Endothelial cell of umbilical vein (primary cell): ENCODE data around the gene POMGNT2. TPM values are rescaled to one million over a fixed set of nuclear protein-coding genes. Genes with fewer than 3 reads are reported as not detected.

Experiments used
- BruUV-seq: library from RNA; stranded (reverse); fragments of 400-500 nt; replicated peaks from 2 replicates; lab custom pipeline; 2021; lab: Mats Ljungman, UMichigan
- CTCF ChIA-PET: fragments of 300-600, 350-600 bp; sonication (Branson Sonifier 250); formaldehyde crosslinking; loops from one replicate; lab custom pipeline; 2021; ENCODE audit warnings: antibody characterized with exemption, inconsistent platforms; lab: Charles Lee
- POLR2A ChIA-PET: fragments of 300-600, 350-600 bp; sonication (Branson Sonifier 250); formaldehyde crosslinking; loops from one replicate; lab custom pipeline; 2021; ENCODE audit warnings: antibody characterized with exemption, inconsistent platforms; lab: Charles Lee
- DNase-seq: peaks from one replicate; pipeline ENCODE4 v3.0.0-alpha.2; 2011; ENCODE audit warnings: low read depth, low spot score
- FAIRE-seq: peaks from 2 replicates; lab custom pipeline; 2011; peaks lifted over from hg19 to GRCh38; lab: Jason Lieb, UNC
- H2AFZ ChIP-seq: 2 replicates; pipeline ENCODE4 v1.6.0; 2012; ENCODE audit warnings: low read depth, low read length, control low read depth, inconsistent platforms
- H3K27ac ChIP-seq: 2 replicates; pipeline ENCODE4 v1.5.1; 2011; ENCODE audit warnings: low read depth, mild to moderate bottlenecking, control low read depth, low read length, moderate library complexity; ENCODE audit not compliant: insufficient read depth
- H3K27me3 ChIP-seq, 2 experiments: 2 replicates each; pipeline versions ENCODE4 v1.6.0 to v1.6.1; 2011; ENCODE audit warnings: low read length in 2 of 2, mixed read lengths in 1 of 2; ENCODE audit not compliant: control insufficient read depth in 2 of 2, insufficient read depth in 2 of 2
- H3K36me3 ChIP-seq, 2 experiments: 2 replicates in 1 of 2; 3 replicates in 1 of 2; pipeline ENCODE4 v1.5.1; 2011; ENCODE audit warnings: low read length in 2 of 2, mild to moderate bottlenecking in 1 of 2, moderate library complexity in 1 of 2; ENCODE audit not compliant: control insufficient read depth in 2 of 2, insufficient read depth in 2 of 2; ENCODE audit errors: extremely low read depth in 1 of 2
- H3K4me1 ChIP-seq: 3 replicates; pipeline ENCODE4 v1.5.1; 2011; ENCODE audit warnings: mild to moderate bottlenecking, low read length; ENCODE audit not compliant: control insufficient read depth, insufficient read depth; ENCODE audit errors: extremely low read depth
- H3K4me2 ChIP-seq: 2 replicates; pipeline ENCODE4 v1.6.1; 2011; ENCODE audit warnings: low read length, control low read depth, mixed read lengths; ENCODE audit not compliant: insufficient read depth
- H3K4me3 ChIP-seq, 3 experiments: fragments of 200-600 bp in 1 of 3; sonication (generic), shearing (Covaris generic) in 1 of 3; replicated peaks in 1 of 3; 2 replicates each; pipeline ENCODE4 v1.5.1; 2011 to 2016; ENCODE audit warnings: control low read depth in 3 of 3, low read length in 3 of 3, mild to moderate bottlenecking in 2 of 3, inconsistent platforms in 1 of 3, low read depth in 1 of 3, moderate library complexity in 1 of 3; ENCODE audit not compliant: insufficient read depth in 1 of 3
- H3K79me2 ChIP-seq: 2 replicates; pipeline ENCODE4 v1.6.0; 2012; ENCODE audit warnings: low read length, inconsistent platforms; ENCODE audit not compliant: control insufficient read depth, insufficient read depth
- H3K9ac ChIP-seq: replicated peaks from 2 replicates; pipeline ENCODE3; 2011; ENCODE audit warnings: low read length, control low read depth; ENCODE audit not compliant: insufficient read depth; ENCODE audit errors: extremely low read depth
- H3K9me1 ChIP-seq: replicated peaks from 3 replicates; pipeline ENCODE4 v1.6.0; 2011; ENCODE audit warnings: mild to moderate bottlenecking, low read length; ENCODE audit not compliant: control insufficient read depth, insufficient read depth; ENCODE audit errors: extremely low read depth
- H3K9me3 ChIP-seq: replicated peaks from 2 replicates; pipeline ENCODE4 v1.5.1; 2012; ENCODE audit warnings: low read length, inconsistent platforms; ENCODE audit not compliant: control insufficient read depth, insufficient read depth
- H4K20me1 ChIP-seq: replicated peaks from 2 replicates; pipeline ENCODE3; 2011; ENCODE audit warnings: mild to moderate bottlenecking, low read length; ENCODE audit not compliant: control insufficient read depth, insufficient read depth; ENCODE audit errors: extremely low read depth
- EZH2 ChIP-seq: IDR thresholded peaks from 2 replicates; pipeline ENCODE4 v1.6.1; 2012; ENCODE audit warnings: borderline replicate concordance, low read depth, mild to moderate bottlenecking, moderate library complexity, low read length, inconsistent platforms; ENCODE audit not compliant: severe bottlenecking
- FOS ChIP-seq: IDR thresholded peaks from 2 replicates; pipeline ENCODE4 v1.6.1; 2011; ENCODE audit warnings: mild to moderate bottlenecking, low read length, moderate library complexity, borderline replicate concordance; ENCODE audit not compliant: insufficient read depth
- GATA2 ChIP-seq: IDR thresholded peaks from 2 replicates; pipeline ENCODE4 v1.7.0; 2011; ENCODE audit warnings: low read depth, mild to moderate bottlenecking, moderate library complexity, mixed read lengths, low read length; ENCODE audit not compliant: insufficient read length, insufficient read depth
- JUN ChIP-seq: IDR thresholded peaks from 2 replicates; pipeline ENCODE4 v1.6.1; 2011; ENCODE audit warnings: borderline replicate concordance, low read depth; ENCODE audit not compliant: insufficient read length, insufficient read depth
- MAX ChIP-seq: IDR thresholded peaks from 2 replicates; pipeline ENCODE4 v1.6.1; 2011; ENCODE audit not compliant: insufficient read depth, insufficient read length
- MYC ChIP-seq: IDR thresholded peaks from one replicate; pipeline ENCODE4 v1.6.1; 2011; ENCODE audit warnings: mild to moderate bottlenecking, low read depth, low read length
- POLR2A ChIP-seq: IDR thresholded peaks from 2 replicates; pipeline ENCODE4 v1.6.1; 2012; ENCODE audit warnings: low read depth, mild to moderate bottlenecking, control low read depth, low read length
- POLR2AphosphoS5 ChIP-seq: IDR thresholded peaks from 2 replicates; pipeline ENCODE4 v1.6.1; 2012; ENCODE audit warnings: low read depth, mild to moderate bottlenecking, control low read depth, low read length, moderate library complexity; ENCODE audit not compliant: insufficient read depth
- dilution Hi-C: fragments of 300-500 bp; cut with MboI; formaldehyde crosslinking; loops from one replicate; pipeline ENCODE4 v1.15.0; 2019; ENCODE audit warnings: low sequenced_read_pairs; ENCODE audit not compliant: extremely low pct_ligation_motif_present
- intact Hi-C: fragments of 100-400 bp; cut with micrococcal nuclease; formaldehyde crosslinking; loops from one replicate; pipeline ENCODE4 v1.10.0; 2022
- polyA plus RNA-seq, 4 experiments: library from polyadenylated mRNA; depleted of rRNA in 3 of 4; stranded (reverse) in 3 of 4; unstranded in 1 of 4; fragments of >200 nt; gene quantifications; 2 replicates each; pipeline versions ENCODE4 v1.2.1 to v1.2.3, GENCODE V29; 2011 to 2012; ENCODE audit warnings: missing spikeins in 1 of 4
- total RNA-seq: library from RNA; stranded (reverse); gene quantifications from 2 replicates; pipeline ENCODE4 v1.2.3, GENCODE V29; 2021
- TF ChIP-seq, protein P1 (sequence below), 2 donors: IDR thresholded peaks; 1 replicate in 1 of 2; 2 replicates in 1 of 2; pipeline ENCODE4 v1.5.1; 2011; ENCODE audit warnings: low read length in 2 of 2, mild to moderate bottlenecking in 2 of 2, moderate library complexity in 2 of 2, control low read depth in 1 of 2, inconsistent platforms in 1 of 2, low read depth in 1 of 2; ENCODE audit not compliant: insufficient read depth in 1 of 2; ENCODE audit errors: extremely low read depth in 1 of 2

Gene POMGNT2
- total and polyA plus RNA-seq, 2 donors (not counting 3 experiments of a cell fraction or from before 2014, with no cell fraction given) = 6.4 to 16.3 TPM

GRCh38 chr3:43097400-43098080, 8.3 kb downstream of the POMGNT2 start:
- Histone ChIP-seq H3K36me3 (no peaks in the 10 kb centered on the region), H3K4me1 (no peaks in the 10 kb centered on the region), H3K27ac (no peak overlapping the region), H3K9me1 (no peaks in the 10 kb centered on the region), H3K79me2 (no peaks in the 10 kb centered on the region), H4K20me1 (no peaks in the 10 kb centered on the region), H3K9ac (no peak overlapping the region), H2AFZ (no peak overlapping the region), H3K4me2 (no peak overlapping the region), H3K27me3 (no peaks in the 10 kb centered on the region), H3K9me3 (no peaks in the 10 kb centered on the region), H3K4me3 (no peak overlapping the region)
- FAIRE-seq = no peak
- intact Hi-C loops (no loop called here), dilution Hi-C loops (no loop called here)
- TF ChIP-seq POLR2AphosphoS5 (no peak), POLR2A (no peak), JUN (no peak), GATA2 (no peak), FOS (no peak), EZH2 (no peak), MYC (no peak), MAX (no peak)
- TF ChIP-seq, protein P1, sequence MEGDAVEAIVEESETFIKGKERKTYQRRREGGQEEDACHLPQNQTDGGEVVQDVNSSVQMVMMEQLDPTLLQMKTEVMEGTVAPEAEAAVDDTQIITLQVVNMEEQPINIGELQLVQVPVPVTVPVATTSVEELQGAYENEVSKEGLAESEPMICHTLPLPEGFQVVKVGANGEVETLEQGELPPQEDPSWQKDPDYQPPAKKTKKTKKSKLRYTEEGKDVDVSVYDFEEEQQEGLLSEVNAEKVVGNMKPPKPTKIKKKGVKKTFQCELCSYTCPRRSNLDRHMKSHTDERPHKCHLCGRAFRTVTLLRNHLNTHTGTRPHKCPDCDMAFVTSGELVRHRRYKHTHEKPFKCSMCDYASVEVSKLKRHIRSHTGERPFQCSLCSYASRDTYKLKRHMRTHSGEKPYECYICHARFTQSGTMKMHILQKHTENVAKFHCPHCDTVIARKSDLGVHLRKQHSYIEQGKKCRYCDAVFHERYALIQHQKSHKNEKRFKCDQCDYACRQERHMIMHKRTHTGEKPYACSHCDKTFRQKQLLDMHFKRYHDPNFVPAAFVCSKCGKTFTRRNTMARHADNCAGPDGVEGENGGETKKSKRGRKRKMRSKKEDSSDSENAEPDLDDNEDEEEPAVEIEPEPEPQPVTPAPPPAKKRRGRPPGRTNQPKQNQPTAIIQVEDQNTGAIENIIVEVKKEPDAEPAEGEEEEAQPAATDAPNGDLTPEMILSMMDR (IDR thresholded peaks at IDR 0.05; ENCODE audit: extremely low read depth in 1 of 2, insufficient read depth in 1 of 2, low read depth in 1 of 2, low read length in 2 of 2) = no peak
- no peak for DNase-seq
- no TSS peak for BruUV-seq
- POLR2A ChIA-PET = no interaction called here
- CTCF ChIA-PET = no interaction called here
